ENCODE measurements around the gene AADACL4.

Gene AADACL4

GRCh38 chr1:12610305-12610935 lies 33.5 kb upstream of the AADACL4 start:
- DNase-seq: peak in 1 of 10 donors; percentile 9
- intact Hi-C loops (cut with DNase I): no loop called here

DNA sequence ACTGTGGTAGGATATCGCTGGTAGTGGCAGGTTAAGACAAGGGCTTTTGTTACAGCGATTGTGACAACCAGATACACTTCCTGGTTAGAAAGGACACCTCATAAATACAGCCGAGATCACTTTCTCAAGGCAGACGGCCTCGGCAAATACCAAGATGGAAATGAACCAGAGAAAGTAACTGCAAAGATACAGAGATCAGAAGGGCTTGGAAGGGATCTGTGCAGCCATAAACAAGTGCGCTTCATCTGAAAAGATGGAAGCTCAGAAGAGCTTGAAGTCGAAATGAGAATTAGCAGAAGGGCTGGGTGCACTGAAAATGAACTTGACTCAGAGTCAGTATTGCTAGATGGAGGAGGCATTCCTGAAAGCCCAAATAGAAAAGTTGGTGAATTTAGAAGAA lies 32.9 kb upstream of the AADACL4 start:
- no peak for DNase-seq
- intact Hi-C loops (cut with DNase I): no loop called here

GRCh38 chr1:12613180-12613579 lies 30.7 kb upstream of the AADACL4 start:
- no peak for DNase-seq
- intact Hi-C loops (cut with DNase I): no loop called here

DNA sequence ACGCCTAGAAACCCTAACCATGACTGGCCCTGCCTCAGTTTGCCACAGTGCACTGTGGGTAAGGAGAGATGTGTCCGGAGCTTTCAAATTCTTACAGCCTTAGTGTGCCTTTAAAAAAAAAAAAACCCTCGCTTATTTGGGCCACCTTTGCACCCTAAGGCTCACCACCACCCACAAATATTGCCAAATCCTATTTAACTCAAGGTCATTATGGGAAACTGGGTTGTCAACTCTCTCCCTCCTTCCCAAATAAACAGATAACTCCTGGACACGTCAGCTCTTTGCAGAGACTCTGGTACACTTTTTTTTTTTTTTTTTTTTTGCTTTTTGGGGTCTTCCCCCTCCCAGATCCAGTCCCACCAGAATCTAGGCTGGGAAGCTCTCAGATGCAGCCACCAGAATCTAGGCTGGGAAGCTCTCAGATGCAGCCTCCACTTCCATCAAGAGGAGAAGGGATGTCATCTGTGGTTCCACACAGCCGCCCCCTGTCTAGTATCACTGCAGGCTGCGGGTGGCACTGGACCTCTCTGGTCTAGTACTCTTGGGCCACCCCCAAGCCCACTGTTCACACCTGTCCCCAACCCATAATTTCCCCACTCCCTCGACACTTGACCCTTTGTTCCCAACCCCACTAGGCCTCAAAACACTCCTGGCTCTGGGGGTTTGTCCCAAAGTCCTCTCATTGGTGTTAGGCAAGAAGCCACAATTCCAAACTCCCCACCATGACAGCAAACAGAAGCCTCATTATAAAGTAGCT lies 29.3 kb upstream of the AADACL4 start:
- DNase-seq: peak in 1 of 10 donors; percentile 55
- intact Hi-C loops (cut with DNase I): loop anchor here (5.0 kb wide), 1 partner anchor 97 kb away; no protein-coding TSS in a partner anchor

- DNase-seq: peak in 1 of 10 donors; percentile 74
- intact Hi-C loops (cut with DNase I): loop anchor here (5.0 kb wide), 1 partner anchor 98 kb away; no protein-coding TSS in a partner anchor
Measured at GRCh38 chr1:12615159-12615864, 28.6 kb upstream of the AADACL4 start.

GRCh38 chr1:12615865-12616708 lies 27.8 kb upstream of the AADACL4 start:
- DNase-seq: peak in 2 of 10 donors; percentile 77 to 85
- intact Hi-C loops (cut with DNase I): loop anchor here (5.0 kb wide), 1 partner anchor 99 kb away; no protein-coding TSS in a partner anchor

- intact Hi-C loops (cut with DNase I): loop anchor here (5.0 kb wide), 1 partner anchor 100 kb away; no protein-coding TSS in a partner anchor
- DNase-seq: peak in 2 of 10 donors; percentile 75 to 89
Measured at GRCh38 chr1:12616709-12617373, 27.0 kb upstream of the AADACL4 start.

- intact Hi-C loops (cut with DNase I): loop anchor here (5.0 kb wide), 1 partner anchor 100 kb away; no protein-coding TSS in a partner anchor
- peak in 1 of 10 donors; percentile 2 for DNase-seq
Measured at GRCh38 chr1:12617511-12617900, 26.4 kb upstream of the AADACL4 start.

GRCh38 chr1:12617901-12618660 lies 25.8 kb upstream of the AADACL4 start, which contains the start of gene DHRS3:
DHRS3 (minus strand) TSS chr1:12618210; CDS start chr1:12617348, 862 bp downstream.
- peak; percentile 39 to 94 (median 68) for DNase-seq
- intact Hi-C loops (cut with DNase I): loop anchor here (2.0 to 5.0 kb wide), 2 partner anchors 101 to 211 kb away; no protein-coding TSS in a partner anchor

DNA sequence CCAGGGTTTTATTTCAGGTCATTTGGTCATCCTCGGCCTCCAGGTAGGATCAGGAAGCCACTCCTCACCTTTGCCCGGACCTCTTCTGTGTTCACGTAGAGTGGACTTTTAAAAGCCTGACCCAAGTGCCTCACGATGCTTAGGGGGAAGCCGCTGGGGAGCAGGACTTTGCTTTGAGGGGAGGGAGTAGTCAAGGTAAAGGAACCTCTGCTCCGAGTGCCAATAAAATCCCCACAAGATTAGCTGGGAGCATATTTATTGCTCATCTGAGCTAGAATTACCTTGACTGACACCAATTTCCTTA lies 25.3 kb upstream of the AADACL4 start:
- no peak for DNase-seq
- intact Hi-C loops (cut with DNase I): loop anchor here (2.0 to 5.0 kb wide), 2 partner anchors 101 to 212 kb away; no protein-coding TSS in a partner anchor

GRCh38 chr1:12618965-12619791 lies 24.7 kb upstream of the AADACL4 start:
- intact Hi-C loops (cut with DNase I): loop anchor here (2.0 to 5.0 kb wide), 2 partner anchors 102 to 212 kb away; no protein-coding TSS in a partner anchor

DNA sequence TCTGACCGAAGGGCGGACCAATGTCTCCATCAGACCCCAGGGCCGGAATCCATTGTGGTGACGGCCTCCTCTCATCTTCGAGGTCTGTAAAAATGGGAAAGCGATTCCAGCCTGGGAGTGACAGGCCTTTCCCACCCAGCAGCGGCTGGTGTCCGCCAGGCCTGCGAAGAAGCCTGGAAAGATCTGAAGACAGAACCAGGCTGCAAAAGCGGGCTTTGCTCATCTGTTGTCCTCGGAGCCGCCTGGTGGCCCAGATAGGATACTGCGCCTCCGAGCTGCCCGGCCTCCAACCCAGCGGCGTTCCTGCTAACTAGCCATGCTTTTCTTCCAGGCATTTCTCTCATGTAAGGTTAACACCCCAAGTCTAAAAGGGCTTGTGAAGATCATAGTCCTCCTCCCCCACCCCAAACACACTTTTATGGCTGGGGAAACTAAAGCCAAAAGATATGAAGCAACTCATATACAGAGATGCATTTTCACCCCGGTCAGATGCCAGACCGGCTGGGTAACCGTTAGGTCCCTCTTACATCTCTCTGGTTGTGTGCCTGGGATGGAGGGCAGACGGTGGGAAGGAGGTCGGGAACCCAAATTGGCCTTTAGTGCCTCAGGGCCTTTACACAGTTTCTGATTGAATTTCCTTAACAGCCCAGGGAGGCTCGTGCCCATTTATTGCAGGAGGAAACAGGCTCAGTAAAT lies 23.9 kb upstream of the AADACL4 start:
- peak; percentile 78 to 98 (median 87) for DNase-seq
- intact Hi-C loops (cut with DNase I): loop anchor here (1.0 to 5.0 kb wide), 4 partner anchors 103 to 391 kb away; no protein-coding TSS in a partner anchor

More at GRCh38 chr1:12618965-12619791, 24.7 kb upstream of the AADACL4 start:
- DNase-seq: peak in 4 of 10 donors; percentile 30 to 85 (median 34)

GRCh38 chr1:12620488-12620865 lies 23.4 kb upstream of the AADACL4 start:
- peak in 2 of 10 donors; percentile 29 to 64 for DNase-seq
- intact Hi-C loops (cut with DNase I): loop anchor here (1.0 to 5.0 kb wide), 2 partner anchors 303 to 391 kb away; no protein-coding TSS in a partner anchor

DNA sequence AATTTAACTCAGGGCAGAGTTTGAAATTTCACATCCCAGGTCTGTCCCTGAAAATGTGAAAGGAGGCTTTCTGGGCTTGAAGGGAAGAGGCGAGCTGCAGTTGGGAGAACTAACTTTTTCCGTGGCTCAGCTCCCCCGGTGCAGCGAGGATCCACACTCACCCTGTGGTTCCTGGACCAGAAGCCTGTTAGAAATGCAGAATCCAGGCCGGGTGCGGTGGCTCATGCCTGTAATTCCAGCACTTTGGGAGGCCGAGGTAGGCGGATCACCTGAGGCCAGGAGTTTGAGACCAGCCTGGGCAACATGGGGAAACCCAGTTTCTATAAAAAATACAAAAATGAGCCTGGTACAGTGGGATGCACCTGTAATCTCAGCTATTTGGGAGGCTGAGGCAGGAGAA lies 23.0 kb upstream of the AADACL4 start:
- DNase-seq: peak in 2 of 10 donors; percentile 57 to 59
- intact Hi-C loops (cut with DNase I): loop anchor here (1.0 to 5.0 kb wide), 2 partner anchors 304 to 392 kb away; no protein-coding TSS in a partner anchor

DNA sequence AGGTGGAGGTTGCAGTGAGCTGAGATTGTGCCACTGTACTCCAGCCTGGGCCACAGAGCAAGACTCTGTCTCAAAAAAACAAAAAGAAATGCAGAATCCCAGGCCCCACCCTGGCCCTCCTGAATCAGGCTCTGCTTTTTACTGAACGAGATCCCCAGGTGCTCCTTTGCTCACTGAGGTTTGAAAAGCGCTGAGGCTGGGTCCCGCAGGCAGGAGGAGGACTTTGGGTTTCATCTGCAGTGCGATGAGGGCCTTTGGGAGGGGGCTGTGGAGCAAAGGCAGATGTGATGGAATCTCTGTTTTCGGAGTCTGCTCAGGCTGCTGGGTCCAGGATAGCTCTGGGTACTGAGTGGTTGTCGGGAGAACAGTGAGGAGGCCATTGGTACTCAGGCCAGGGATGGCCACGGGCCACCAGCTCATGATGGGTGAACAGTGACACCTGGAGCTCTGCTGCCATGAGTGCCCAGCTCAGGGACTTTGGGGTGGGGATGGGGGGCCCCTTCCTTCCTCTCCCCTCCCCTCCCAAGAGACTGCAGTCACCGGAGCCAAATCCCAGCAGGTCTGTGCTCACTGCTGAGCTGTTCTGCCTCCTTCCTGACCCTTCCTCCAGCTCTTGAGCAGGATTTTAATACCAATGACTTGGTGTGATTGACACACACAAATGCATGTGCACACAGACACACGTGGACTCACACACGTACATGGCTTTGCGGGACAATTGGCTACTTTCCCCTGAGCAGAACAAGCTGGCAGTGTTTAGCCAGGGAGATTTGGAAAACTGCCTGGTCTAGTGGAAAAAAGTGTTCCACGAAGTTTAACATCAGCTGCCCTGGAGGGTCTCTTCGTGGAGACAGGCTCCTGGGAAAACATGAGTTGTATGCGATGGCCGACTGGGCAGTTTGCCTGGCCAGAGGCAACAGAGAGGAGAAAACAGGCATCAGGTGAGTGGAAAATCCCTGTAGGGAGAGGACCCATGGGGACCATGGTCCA lies 22.2 kb upstream of the AADACL4 start:
- DNase-seq: peak in 2 of 10 donors; percentile 32 to 55
- intact Hi-C loops (cut with DNase I): loop anchor here (5.0 kb wide), 1 partner anchor 304 kb away; no protein-coding TSS in a partner anchor
